Peyer's patch (tissue), 4 donors: ENCODE measurements around the gene HPCAL1. TPM values are rescaled to one million over a fixed set of nuclear protein-coding genes. Genes with fewer than 3 reads are reported as not detected.

Experiments
- DNase-seq, 3 donors: peaks; one replicate each; pipeline ENCODE4 v3.0.0-alpha.2; 2017 to 2019
- H3K27ac ChIP-seq, 4 donors: fragments of 200-600 bp; sonication (generic); one replicate each; pipeline ENCODE4 v1.5.1; 2016 to 2019
- H3K27me3 ChIP-seq, 2 donors: fragments of 200-600 bp; sonication (generic); one replicate each; pipeline ENCODE4 v1.5.1; 2019
- H3K36me3 ChIP-seq, 3 donors: fragments of 200-600 bp; sonication (generic); one replicate each; pipeline ENCODE4 v1.5.1; 2016 to 2019
- H3K4me1 ChIP-seq, 4 donors: fragments of 200-600 bp; sonication (generic); one replicate each; pipeline ENCODE4 v1.5.1; 2016 to 2019
- H3K4me3 ChIP-seq, 4 donors: fragments of 200-600 bp; sonication (generic); 1 replicate in 3 of 4; 2 replicates in 1 of 4; pipeline ENCODE4 v1.5.1; 2016 to 2019; ENCODE audit warnings: mild to moderate bottlenecking in 1 of 4
- H3K9me3 ChIP-seq, 4 donors: fragments of 200-600 bp; sonication (generic); one replicate each; pipeline ENCODE4 v1.5.1; 2016 to 2019; ENCODE audit warnings: mild to moderate bottlenecking in 1 of 4
- POLR2A ChIP-seq, 2 donors: fragments of 450-650 bp; IDR thresholded peaks; one replicate each; pipeline ENCODE4 v1.5.1; 2017; ENCODE audit warnings: antibody characterized with exemption in 2 of 2, mild to moderate bottlenecking in 2 of 2, moderate library complexity in 2 of 2
- total RNA-seq, 4 donors: library from RNA; depleted of rRNA; stranded (reverse); fragments of >200 nt; gene quantifications; one replicate each; pipeline ENCODE4 v1.1.0, GENCODE V29; 2016
- TF ChIP-seq, protein P1 (sequence below), 6 experiments: fragments of 450-650 bp in 4 of 6; fragments of 200-600 bp in 2 of 6; sonication (generic) in 1 of 6; IDR thresholded peaks; one replicate each; pipeline ENCODE4 v1.5.1; 2017 to 2019; ENCODE audit warnings: antibody characterized with exemption in 6 of 6, mild to moderate bottlenecking in 3 of 6, moderate library complexity in 1 of 6

HPCAL1 gene
- total RNA-seq, 4 donors from 2014 or later: 123 to 270 (median 156) TPM

GRCh38 chr2:10400002-10400401 is 97.3 kb downstream of the HPCAL1 start:
- Histone ChIP-seq H3K4me1 (peaks cover 12 to 37% (median 14%) of the 10 kb centered on the region in 4 donors), H3K27ac (peak overlapping the region in 3 of 4 donors; percentile 58 to 71 (median 64))
- DNase-seq: no peak

GRCh38 chr2:10400568-10400977 is 97.9 kb downstream of the HPCAL1 start:
- Histone ChIP-seq H3K4me1 (peaks cover 12 to 37% (median 14%) of the 10 kb centered on the region in 4 donors), H3K27ac (peak overlapping the region; percentile 55 to 71 (median 61)), H3K4me3 (no peak overlapping the region), H3K27me3 (no peaks in the 10 kb centered on the region), H3K36me3 (no peaks in the 10 kb centered on the region), H3K9me3 (no peaks in the 10 kb centered on the region)
- DNase-seq: peak in 1 of 3 donors; percentile 57
- no peak for TF ChIP-seq POLR2A (IDR thresholded peaks at IDR 0.05)
- TF ChIP-seq, protein P1, sequence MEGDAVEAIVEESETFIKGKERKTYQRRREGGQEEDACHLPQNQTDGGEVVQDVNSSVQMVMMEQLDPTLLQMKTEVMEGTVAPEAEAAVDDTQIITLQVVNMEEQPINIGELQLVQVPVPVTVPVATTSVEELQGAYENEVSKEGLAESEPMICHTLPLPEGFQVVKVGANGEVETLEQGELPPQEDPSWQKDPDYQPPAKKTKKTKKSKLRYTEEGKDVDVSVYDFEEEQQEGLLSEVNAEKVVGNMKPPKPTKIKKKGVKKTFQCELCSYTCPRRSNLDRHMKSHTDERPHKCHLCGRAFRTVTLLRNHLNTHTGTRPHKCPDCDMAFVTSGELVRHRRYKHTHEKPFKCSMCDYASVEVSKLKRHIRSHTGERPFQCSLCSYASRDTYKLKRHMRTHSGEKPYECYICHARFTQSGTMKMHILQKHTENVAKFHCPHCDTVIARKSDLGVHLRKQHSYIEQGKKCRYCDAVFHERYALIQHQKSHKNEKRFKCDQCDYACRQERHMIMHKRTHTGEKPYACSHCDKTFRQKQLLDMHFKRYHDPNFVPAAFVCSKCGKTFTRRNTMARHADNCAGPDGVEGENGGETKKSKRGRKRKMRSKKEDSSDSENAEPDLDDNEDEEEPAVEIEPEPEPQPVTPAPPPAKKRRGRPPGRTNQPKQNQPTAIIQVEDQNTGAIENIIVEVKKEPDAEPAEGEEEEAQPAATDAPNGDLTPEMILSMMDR (IDR thresholded peaks at IDR 0.05): no peak

More at GRCh38 chr2:10400002-10400401, 97.3 kb downstream of the HPCAL1 start:
- TF ChIP-seq, protein P1 (IDR thresholded peaks at IDR 0.05): no peak
- TF ChIP-seq POLR2A (IDR thresholded peaks at IDR 0.05): no peak
- Histone ChIP-seq H3K4me3 (no peak overlapping the region), H3K36me3 (no peaks in the 10 kb centered on the region), H3K9me3 (no peaks in the 10 kb centered on the region), H3K27me3 (no peaks in the 10 kb centered on the region)

GRCh38 chr2:10400978-10401951 is 98.6 kb downstream of the HPCAL1 start:
- Histone ChIP-seq H3K27ac (peak overlapping the region; percentile 27 to 71 (median 60)), H3K4me1 (peaks cover 12 to 37% (median 14%) of the 10 kb centered on the region in 4 donors), H3K36me3 (peaks cover 0 to 3% (median 0%) of the 10 kb centered on the region in 3 donors), H3K4me3 (no peak overlapping the region), H3K9me3 (no peaks in the 10 kb centered on the region), H3K27me3 (no peaks in the 10 kb centered on the region)
- TF ChIP-seq, protein P1 (IDR thresholded peaks at IDR 0.05): no peak
- TF ChIP-seq POLR2A (IDR thresholded peaks at IDR 0.05): no peak
- peak in 2 of 3 donors; percentile 70 to 76 for DNase-seq

DNA sequence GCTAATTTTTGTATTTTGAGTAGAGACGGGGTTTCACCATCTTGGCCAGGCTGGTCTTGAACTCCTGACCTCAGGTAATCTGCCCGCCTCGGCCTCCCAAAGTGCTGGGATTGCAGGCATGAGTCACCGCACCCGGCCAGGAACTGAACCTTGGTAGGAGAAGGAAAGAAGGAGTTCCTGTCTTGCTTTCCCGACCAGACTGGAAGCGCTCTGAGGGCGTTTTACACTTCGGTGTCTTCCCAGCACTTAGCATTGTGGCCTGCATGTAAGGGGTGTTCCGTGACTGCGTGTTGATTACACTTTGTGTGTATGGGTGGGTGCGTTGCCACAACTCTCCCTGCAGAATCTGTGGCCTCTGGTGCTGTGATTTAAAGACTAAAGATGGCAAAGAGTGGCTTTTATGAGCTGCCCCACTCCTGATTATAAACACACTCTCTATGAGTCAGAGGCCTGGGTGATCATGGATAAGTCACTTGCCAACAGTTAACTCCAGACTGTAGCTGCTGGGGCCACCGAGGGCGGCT is 99.4 kb downstream of the HPCAL1 start:
- Histone ChIP-seq H3K9me3 (no peaks in the 10 kb centered on the region), H3K4me1 (peaks cover 12 to 37% (median 14%) of the 10 kb centered on the region in 4 donors), H3K36me3 (peaks cover 0 to 6% (median 0%) of the 10 kb centered on the region in 3 donors), H3K4me3 (no peak overlapping the region), H3K27ac (peak overlapping the region in 3 of 4 donors; percentile 27 to 71 (median 64)), H3K27me3 (no peaks in the 10 kb centered on the region)
- no peak for TF ChIP-seq POLR2A (IDR thresholded peaks at IDR 0.05)
- TF ChIP-seq, protein P1 (IDR thresholded peaks at IDR 0.05): no peak
- DNase-seq: peak in 1 of 3 donors; percentile 69

GRCh38 chr2:10402653-10403215 is 100.0 kb downstream of the HPCAL1 start:
- Histone ChIP-seq H3K36me3 (peaks cover 0 to 6% (median 0%) of the 10 kb centered on the region in 3 donors), H3K27me3 (no peaks in the 10 kb centered on the region), H3K4me1 (peaks cover 12 to 43% (median 17%) of the 10 kb centered on the region in 4 donors), H3K27ac (peak overlapping the region in 2 of 4 donors; percentile 64 to 71), H3K9me3 (no peaks in the 10 kb centered on the region), H3K4me3 (no peak overlapping the region)
- DNase-seq: no peak
- TF ChIP-seq POLR2A (IDR thresholded peaks at IDR 0.05): no peak
- TF ChIP-seq, protein P1 (IDR thresholded peaks at IDR 0.05): no peak
